ENCODE data around the gene ALDH8A1.
"Not testable (repeated sequence)": the region's sequence is repeated elsewhere in the genome, so short reads cannot be mapped to it uniquely, and the experiment has no call there.

Gene ALDH8A1

DNA sequence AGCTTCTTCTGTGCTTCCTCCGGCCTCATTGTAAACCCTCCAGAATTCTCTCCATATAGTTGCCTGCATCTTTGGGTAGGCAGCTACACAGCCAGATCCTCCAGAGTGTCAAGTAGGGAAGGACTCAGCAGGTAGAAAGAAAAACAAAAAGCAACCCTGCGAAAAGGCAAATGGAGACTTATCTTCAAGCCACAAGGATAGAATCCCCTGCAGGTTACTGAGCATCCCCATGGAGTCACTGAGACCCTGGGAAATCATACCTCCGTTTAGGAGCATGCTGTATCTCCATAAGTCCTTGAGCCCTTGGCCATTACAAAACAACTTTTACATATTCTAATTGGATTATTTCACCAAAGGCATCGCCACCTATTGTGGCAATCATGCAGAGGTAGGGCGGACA, 28.6 kb downstream of the ALDH8A1 start:
- in situ Hi-C loops (cut with MboI; ENCODE audit: low pct_unique_long_range_greater_than_20kb, low sequenced_read_pairs) = no loop called here
- no peak for DNase-seq

DNA sequence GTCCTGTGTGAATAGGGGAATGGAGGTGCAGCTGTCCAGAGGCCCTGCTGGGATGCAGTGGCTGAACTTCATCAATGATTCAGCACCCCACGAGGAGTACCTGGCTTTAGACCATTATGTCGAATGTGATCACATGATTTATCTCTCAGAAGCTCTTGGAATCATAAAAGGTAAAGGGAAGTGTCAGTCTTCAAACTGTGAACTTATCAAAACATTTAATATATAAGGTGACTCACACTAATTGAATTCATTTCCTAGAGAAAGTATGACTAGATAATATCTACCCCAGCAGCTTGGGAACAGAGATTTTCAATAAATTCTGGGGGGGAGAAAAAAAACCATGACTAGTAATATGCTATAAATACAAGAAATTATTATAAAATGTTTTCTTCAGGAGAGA, 29.5 kb downstream of the ALDH8A1 start:
- DNase-seq = no peak
- in situ Hi-C loops (cut with MboI; ENCODE audit: low pct_unique_long_range_greater_than_20kb, low sequenced_read_pairs) = no loop called here

GRCh38 chr6:134918418-134918961, 31.4 kb downstream of the ALDH8A1 start:
- in situ Hi-C loops (cut with MboI; ENCODE audit: low pct_unique_long_range_greater_than_20kb, low sequenced_read_pairs) = no loop called here
- no peak for DNase-seq

DNA sequence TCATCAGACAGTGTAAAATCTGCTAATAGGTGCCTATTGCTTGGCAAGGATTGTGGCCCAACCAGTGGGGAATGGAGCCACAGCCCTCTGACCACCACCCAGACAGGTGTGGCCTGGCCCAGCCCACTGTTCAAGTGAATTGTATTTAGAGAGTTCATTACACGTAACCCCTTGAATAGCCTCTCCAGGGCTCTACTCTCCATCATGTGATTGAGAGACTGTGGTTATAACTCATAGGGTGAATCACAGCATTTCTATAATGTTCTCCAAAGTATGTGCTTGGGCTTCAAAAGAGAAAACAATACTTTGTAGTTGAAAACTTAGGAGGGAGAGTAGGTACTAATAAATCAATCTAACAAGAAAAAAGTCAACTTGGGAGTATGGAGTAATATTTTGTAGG, 38.4 kb downstream of the ALDH8A1 start:
- no peak for DNase-seq
- in situ Hi-C loops (cut with MboI; ENCODE audit: low pct_unique_long_range_greater_than_20kb, low sequenced_read_pairs) = no loop called here

DNA sequence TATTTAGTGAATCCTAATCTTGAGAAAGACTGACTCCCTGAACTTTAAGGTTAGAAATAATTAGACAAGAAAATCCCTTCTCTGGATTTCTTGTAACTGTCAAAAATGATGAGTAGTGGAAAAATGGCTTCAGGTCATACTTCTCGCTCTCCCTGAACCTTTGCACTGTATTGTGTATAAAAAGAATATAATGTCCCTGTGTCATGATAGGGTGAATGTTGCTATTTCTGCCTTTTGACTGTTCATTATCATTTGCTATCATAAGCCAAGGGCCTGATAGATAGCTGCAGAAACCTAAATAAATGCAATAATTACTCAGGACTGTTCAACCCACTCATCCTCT, 39.3 kb downstream of the ALDH8A1 start:
- DNase-seq = no peak
- in situ Hi-C loops (cut with MboI; ENCODE audit: low pct_unique_long_range_greater_than_20kb, low sequenced_read_pairs) = no loop called here

GRCh38 chr6:134909701-134910592, 40.0 kb downstream of the ALDH8A1 start:
- DNase-seq = no peak
- in situ Hi-C loops (cut with MboI; ENCODE audit: low pct_unique_long_range_greater_than_20kb, low sequenced_read_pairs) = no loop called here

- DNase-seq = peak; percentile 5
- in situ Hi-C loops (cut with MboI; ENCODE audit: low pct_unique_long_range_greater_than_20kb, low sequenced_read_pairs) = no loop called here
These were observed 40.9 kb downstream of the ALDH8A1 start for GRCh38 chr6:134908906-134909516.

- in situ Hi-C loops (cut with MboI; ENCODE audit: low pct_unique_long_range_greater_than_20kb, low sequenced_read_pairs); DNase-seq: not testable (repeated sequence)
These were observed 45.2 kb downstream of the ALDH8A1 start for GRCh38 chr6:134904731-134905130.

- no peak for DNase-seq
- in situ Hi-C loops (cut with MboI; ENCODE audit: low pct_unique_long_range_greater_than_20kb, low sequenced_read_pairs) = no loop called here
These were observed 46.5 kb downstream of the ALDH8A1 start for GRCh38 chr6:134903448-134903847.

- no peak for DNase-seq
- in situ Hi-C loops (cut with MboI; ENCODE audit: low pct_unique_long_range_greater_than_20kb, low sequenced_read_pairs) = no loop called here
These were observed 47.0 kb downstream of the ALDH8A1 start for GRCh38 chr6:134902936-134903335.

GRCh38 chr6:134902074-134902861, 47.6 kb downstream of the ALDH8A1 start:
- DNase-seq = no peak
- in situ Hi-C loops (cut with MboI; ENCODE audit: low pct_unique_long_range_greater_than_20kb, low sequenced_read_pairs) = no loop called here

- in situ Hi-C loops (cut with MboI; ENCODE audit: low pct_unique_long_range_greater_than_20kb, low sequenced_read_pairs) = no loop called here
- DNase-seq = no peak
These were observed 51.3 kb downstream of the ALDH8A1 start for GRCh38 chr6:134898575-134898974.

DNA sequence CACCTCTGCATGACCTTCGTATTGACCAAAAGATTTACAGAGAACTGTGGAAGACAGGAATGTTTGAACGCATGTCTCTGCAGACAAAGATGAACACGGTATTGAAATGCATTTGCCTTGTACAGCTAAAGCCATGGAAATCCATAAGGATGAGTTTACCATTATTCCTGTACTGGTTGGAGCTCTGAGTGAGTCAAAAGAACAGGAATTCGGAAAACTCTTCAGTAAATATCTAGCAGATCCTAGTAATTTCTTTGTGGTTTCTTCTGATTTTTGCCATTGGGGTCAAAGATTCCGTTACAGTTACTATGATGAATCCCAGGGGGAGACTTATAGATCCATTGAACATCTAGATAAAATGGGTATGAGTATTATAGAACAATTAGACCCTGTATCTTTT, 51.7 kb downstream of the ALDH8A1 start:
- in situ Hi-C loops (cut with MboI; ENCODE audit: low pct_unique_long_range_greater_than_20kb, low sequenced_read_pairs) = not testable (repeated sequence)

GRCh38 chr6:134896910-134897309, 53.0 kb downstream of the ALDH8A1 start:
- in situ Hi-C loops (cut with MboI; ENCODE audit: low pct_unique_long_range_greater_than_20kb, low sequenced_read_pairs) = no loop called here

More for the DNA sequence above, 51.7 kb downstream of the ALDH8A1 start:
- DNase-seq = not testable (repeated sequence)

GRCh38 chr6:134894800-134895199, 55.1 kb downstream of the ALDH8A1 start:
- DNase-seq = no peak
- in situ Hi-C loops (cut with MboI; ENCODE audit: low pct_unique_long_range_greater_than_20kb, low sequenced_read_pairs) = no loop called here

More at GRCh38 chr6:134896910-134897309, 53.0 kb downstream of the ALDH8A1 start:
- DNase-seq = no peak

DNA sequence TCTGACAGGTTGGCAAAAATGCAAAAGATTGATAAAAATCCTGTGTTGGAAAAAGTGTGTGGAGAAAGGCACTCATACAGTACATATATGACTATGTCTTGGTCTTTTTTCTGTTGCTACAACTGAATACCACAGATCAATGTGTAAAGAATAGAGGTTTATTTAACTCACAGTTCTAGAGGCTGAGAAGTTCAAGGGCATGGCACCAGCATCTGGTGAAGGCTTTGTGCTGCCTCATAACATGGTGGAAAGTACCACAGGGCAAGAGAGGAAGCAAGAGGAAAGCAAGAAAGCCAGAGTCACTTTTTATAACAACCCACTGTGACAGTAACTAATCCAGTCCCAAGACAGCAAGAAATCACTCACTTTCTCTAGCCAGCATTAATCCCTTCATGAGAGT, 57.5 kb downstream of the ALDH8A1 start:
- in situ Hi-C loops (cut with MboI; ENCODE audit: low pct_unique_long_range_greater_than_20kb, low sequenced_read_pairs) = no loop called here
- no peak for DNase-seq

GRCh38 chr6:134891633-134892032, 58.3 kb downstream of the ALDH8A1 start:
- DNase-seq = no peak
- in situ Hi-C loops (cut with MboI; ENCODE audit: low pct_unique_long_range_greater_than_20kb, low sequenced_read_pairs) = no loop called here

- in situ Hi-C loops (cut with MboI; ENCODE audit: low pct_unique_long_range_greater_than_20kb, low sequenced_read_pairs) = no loop called here
- no peak for DNase-seq
These were observed 61.6 kb downstream of the ALDH8A1 start for GRCh38 chr6:134888316-134888715.

GRCh38 chr6:134884752-134885151, 65.1 kb downstream of the ALDH8A1 start:
- in situ Hi-C loops (cut with MboI; ENCODE audit: low pct_unique_long_range_greater_than_20kb, low sequenced_read_pairs) = no loop called here

DNA sequence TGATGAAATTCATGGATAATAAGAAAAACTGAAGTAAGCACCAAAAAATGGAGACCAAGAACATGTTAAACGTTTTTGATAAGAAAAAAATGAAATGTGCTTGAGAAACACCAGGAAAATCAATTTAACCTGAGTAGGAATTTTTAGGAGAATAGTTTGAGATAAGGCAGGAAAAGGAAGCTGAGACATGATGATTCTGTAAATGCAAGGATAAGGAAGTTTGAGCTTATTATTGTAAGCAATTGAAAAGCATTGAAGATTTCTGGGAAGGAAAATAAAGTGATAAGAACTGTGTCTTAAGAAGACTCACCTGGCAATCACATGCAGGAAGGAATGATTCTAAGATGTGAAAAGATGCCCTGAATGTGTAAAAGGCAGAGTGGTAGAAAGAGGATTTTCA, 66.6 kb downstream of the ALDH8A1 start:
- DNase-seq = no peak
- in situ Hi-C loops (cut with MboI; ENCODE audit: low pct_unique_long_range_greater_than_20kb, low sequenced_read_pairs) = no loop called here

More at GRCh38 chr6:134884752-134885151, 65.1 kb downstream of the ALDH8A1 start:
- DNase-seq = no peak

All from KBM-7 (cell line).